HepG2 (cell line): ENCODE data around the gene MND1. TPM values are rescaled to one million over a fixed set of nuclear protein-coding genes. Genes with fewer than 3 reads are reported as not detected.

Source experiments
- CBX5 ChIP-seq: sonication (generic); formaldehyde crosslinking; IDR thresholded peaks from 2 replicates; pipeline ENCODE4 v1.4.0; 2020; ENCODE audit warnings: missing genetic modification reagents, borderline replicate concordance
- FOSL2 ChIP-seq: sonication (generic); formaldehyde crosslinking; IDR thresholded peaks from 2 replicates; pipeline ENCODE4 v1.4.0; 2020; ENCODE audit warnings: missing genetic modification reagents
- GATAD1 ChIP-seq: IDR thresholded peaks from 2 replicates; pipeline ENCODE4 v1.6.1; 2016; ENCODE audit warnings: missing genetic modification reagents, missing compliant biosample characterization
- HOXA3 ChIP-seq: sonication (generic); formaldehyde crosslinking; IDR thresholded peaks from 2 replicates; pipeline ENCODE4 v1.5.0; 2020; ENCODE audit warnings: missing genetic modification reagents
- KDM3A ChIP-seq: IDR thresholded peaks from 2 replicates; pipeline ENCODE4 v1.6.1; 2018; ENCODE audit warnings: low read depth, missing compliant biosample characterization
- MATR3 ChIP-seq: sonication (generic); formaldehyde crosslinking; IDR thresholded peaks from 2 replicates; pipeline ENCODE4 v1.4.0; 2020; ENCODE audit warnings: missing genetic modification reagents
- MAX ChIP-seq: IDR thresholded peaks from 2 replicates; pipeline ENCODE4 v1.6.1; 2012; ENCODE audit warnings: inconsistent platforms
- NFE2L1 ChIP-seq: sonication (generic); formaldehyde crosslinking; IDR thresholded peaks from 2 replicates; pipeline ENCODE4 v1.4.0; 2020; ENCODE audit warnings: missing genetic modification reagents, mild to moderate bottlenecking, borderline replicate concordance
- PAWR ChIP-seq: sonication (generic); formaldehyde crosslinking; IDR thresholded peaks from 2 replicates; pipeline ENCODE4 v1.4.0; 2020; ENCODE audit warnings: missing genetic modification reagents, mild to moderate bottlenecking, borderline replicate concordance
- SMC3 ChIP-seq: IDR thresholded peaks from 2 replicates; pipeline ENCODE4 v1.6.1; 2011; ENCODE audit warnings: low read length, improper control_type of control experiment
- TFDP1 ChIP-seq: IDR thresholded peaks from 2 replicates; pipeline ENCODE4 v1.6.1; 2016; ENCODE audit warnings: missing compliant biosample characterization, missing genetic modification reagents, borderline replicate concordance
- UBTF ChIP-seq: sonication (generic); formaldehyde crosslinking; IDR thresholded peaks from 2 replicates; pipeline ENCODE4 v1.4.0; 2020; ENCODE audit warnings: mild to moderate bottlenecking, missing genetic modification reagents
- ZBTB14 ChIP-seq: sonication (generic); formaldehyde crosslinking; IDR thresholded peaks from 2 replicates; pipeline ENCODE4 v1.4.0; 2020; ENCODE audit warnings: missing genetic modification reagents
- ZBTB7A ChIP-seq: sonication (generic); formaldehyde crosslinking; IDR thresholded peaks from 2 replicates; pipeline ENCODE4 v1.8.0; 2022; ENCODE audit warnings: mild to moderate bottlenecking, missing genetic modification reagents
- ZNF570 ChIP-seq: sonication (generic); formaldehyde crosslinking; IDR thresholded peaks from 2 replicates; pipeline ENCODE4 v1.4.0; 2020; ENCODE audit warnings: mild to moderate bottlenecking, missing genetic modification reagents, borderline replicate concordance
- ZNF598 ChIP-seq: sonication (generic); formaldehyde crosslinking; IDR thresholded peaks from 2 replicates; pipeline ENCODE4 v1.5.1; 2020; ENCODE audit warnings: mild to moderate bottlenecking, missing genetic modification reagents, borderline replicate concordance
- ZNF605 ChIP-seq: sonication (generic); formaldehyde crosslinking; IDR thresholded peaks from 2 replicates; pipeline ENCODE4 v1.8.0; 2022; ENCODE audit warnings: mild to moderate bottlenecking, missing genetic modification reagents
- ZNF615 ChIP-seq: sonication (generic); formaldehyde crosslinking; IDR thresholded peaks from 2 replicates; pipeline ENCODE4 v1.5.0; 2020; ENCODE audit warnings: mild to moderate bottlenecking, missing genetic modification reagents, borderline replicate concordance
- ZNF644 ChIP-seq: IDR thresholded peaks from 2 replicates; pipeline ENCODE4 v1.6.1; 2016; ENCODE audit warnings: low read depth
- ZNF749 ChIP-seq: sonication (generic); formaldehyde crosslinking; IDR thresholded peaks from 2 replicates; pipeline ENCODE4 v1.8.0; 2022; ENCODE audit warnings: mild to moderate bottlenecking, missing genetic modification reagents, moderate library complexity, borderline replicate concordance
- ZNF766 ChIP-seq: sonication (generic); formaldehyde crosslinking; IDR thresholded peaks from 2 replicates; pipeline ENCODE4 v1.5.0; 2020; ENCODE audit warnings: missing genetic modification reagents, borderline replicate concordance
- ZNF775 ChIP-seq: sonication (generic); formaldehyde crosslinking; IDR thresholded peaks from 2 replicates; pipeline ENCODE4 v1.4.0; 2020; ENCODE audit warnings: missing genetic modification reagents, mild to moderate bottlenecking, moderate library complexity, borderline replicate concordance
- ZNF777 ChIP-seq: sonication (generic); formaldehyde crosslinking; IDR thresholded peaks from 2 replicates; pipeline ENCODE4 v1.4.0; 2020; ENCODE audit warnings: missing genetic modification reagents
- ZNF792 ChIP-seq: IDR thresholded peaks from 2 replicates; pipeline ENCODE4 v1.6.1; 2016
- polyA plus RNA-seq, 8 experiments: library from polyadenylated mRNA; depleted of rRNA in 3 of 8; stranded (reverse) in 7 of 8; unstranded in 1 of 8; fragments of >200 nt; fragmentation: Illumina TruSeq in 4 of 8; extraction: Trizol in 4 of 8; gene quantifications; 2 replicates each; pipeline versions ENCODE4 v1.2.1 to v1.2.3, GENCODE V29; 2011 to 2016; ENCODE audit warnings: low read depth in 4 of 8, missing spikeins in 1 of 8, mixed read lengths in 1 of 8; ENCODE audit not compliant: insufficient read depth in 1 of 8
- total RNA-seq, 5 experiments: library from RNA; depleted of rRNA; stranded (reverse); fragments of >200 nt; fragmentation: Illumina TruSeq; extraction: Trizol; gene quantifications; 2 replicates each; pipeline ENCODE4 v1.2.3, GENCODE V29; 2016; ENCODE audit warnings: low read depth in 1 of 5
- TF ChIP-seq, protein P1 (sequence below): sonication (generic); formaldehyde crosslinking; IDR thresholded peaks from 2 replicates; pipeline ENCODE4 v1.4.0; 2020; ENCODE audit warnings: missing genetic modification reagents

Gene MND1
- total and polyA plus RNA-seq, 2 of the 13 experiments (the other 11 are each of a cell fraction or from before 2014, with no cell fraction given) = 4.8 to 30.7 TPM

DNA sequence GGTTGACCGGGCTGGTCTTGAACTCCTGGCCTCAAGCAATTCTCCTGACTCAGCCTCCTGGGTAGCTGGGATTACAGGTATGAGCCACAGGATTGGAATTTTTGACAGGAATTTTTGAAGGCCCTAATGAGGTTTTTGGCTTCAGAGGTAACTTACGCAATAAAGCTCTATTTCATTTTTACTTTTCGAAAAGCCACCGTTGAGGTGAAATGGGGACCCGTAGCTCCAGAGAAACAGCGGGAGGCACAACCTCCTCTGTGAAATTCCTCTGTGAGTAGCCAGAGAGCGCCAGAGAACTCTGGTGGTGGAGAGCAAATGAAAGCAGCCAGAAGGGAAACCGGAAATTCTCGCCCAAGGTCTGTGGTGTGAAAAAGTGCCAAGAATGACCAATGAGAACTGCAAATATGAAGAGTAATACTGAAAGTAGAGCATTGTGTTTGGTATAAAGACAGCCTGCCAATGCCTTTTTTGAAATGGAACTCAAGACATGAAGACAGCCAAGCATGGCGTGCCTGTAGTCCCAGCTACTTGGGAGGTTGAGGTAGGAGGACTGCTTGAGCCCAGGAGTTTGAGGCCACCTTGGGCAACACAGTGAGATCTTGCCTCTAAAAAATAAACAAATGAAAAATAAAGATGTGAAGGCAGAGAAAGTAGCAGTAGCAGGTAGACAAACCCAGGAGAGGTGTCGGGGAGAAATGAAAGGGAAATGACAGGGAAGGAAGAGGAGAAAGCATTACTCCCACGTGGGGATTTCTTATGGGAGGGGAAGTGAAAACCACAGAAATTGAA is 88.7 kb downstream of the MND1 start (continued):
- TF ChIP-seq TFDP1 (peak; percentile 14; the same call in 1 of the 2 replicates), HOXA3 (CRISPR knock-in tag) (peak; percentile 39; the same call in 1 of the 2 replicates), ZNF775 (CRISPR knock-in tag) (no peak), KDM3A (CRISPR knock-in tag) (0 out of 2 replicates have a peak, but pooled peaks have one; percentile 38), ZNF615 (CRISPR knock-in tag) (no peak), MATR3 (CRISPR knock-in tag) (no peak), ZBTB7A (no peak), SMC3 (peak; percentile 98), UBTF (no peak), ZNF766 (CRISPR knock-in tag) (no peak), PAWR (CRISPR knock-in tag) (no peak), ZNF749 (CRISPR knock-in tag) (no peak), ZNF598 (CRISPR knock-in tag) (no peak), MAX (no peak), CBX5 (peak; percentile 60; the same call in 1 of the 2 replicates), NFE2L1 (no peak), ZBTB14 (no peak), ZNF605 (no peak), ZNF777 (CRISPR knock-in tag) (no peak), ZNF792 (CRISPR knock-in tag) (peak; percentile 56; the same call in 1 of the 2 replicates), GATAD1 (CRISPR knock-in tag) (peak; percentile 29; the same call in 1 of the 2 replicates), ZNF644 (CRISPR knock-in tag) (0 out of 2 replicates have a peak, but pooled peaks have one; percentile 45), ZNF570 (CRISPR knock-in tag) (no peak), FOSL2 (CRISPR knock-in tag) (peak; percentile 53; the same call in 1 of the 2 replicates)
- TF ChIP-seq, protein P1, sequence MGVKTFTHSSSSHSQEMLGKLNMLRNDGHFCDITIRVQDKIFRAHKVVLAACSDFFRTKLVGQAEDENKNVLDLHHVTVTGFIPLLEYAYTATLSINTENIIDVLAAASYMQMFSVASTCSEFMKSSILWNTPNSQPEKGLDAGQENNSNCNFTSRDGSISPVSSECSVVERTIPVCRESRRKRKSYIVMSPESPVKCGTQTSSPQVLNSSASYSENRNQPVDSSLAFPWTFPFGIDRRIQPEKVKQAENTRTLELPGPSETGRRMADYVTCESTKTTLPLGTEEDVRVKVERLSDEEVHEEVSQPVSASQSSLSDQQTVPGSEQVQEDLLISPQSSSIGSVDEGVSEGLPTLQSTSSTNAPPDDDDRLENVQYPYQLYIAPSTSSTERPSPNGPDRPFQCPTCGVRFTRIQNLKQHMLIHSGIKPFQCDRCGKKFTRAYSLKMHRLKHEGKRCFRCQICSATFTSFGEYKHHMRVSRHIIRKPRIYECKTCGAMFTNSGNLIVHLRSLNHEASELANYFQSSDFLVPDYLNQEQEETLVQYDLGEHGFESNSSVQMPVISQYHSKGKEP = no peak
